OCI-LY3 (cell line): ENCODE data around the gene GOLGA6L10.
"Not testable (repeated sequence)": the region's sequence is repeated elsewhere in the genome, so short reads cannot be mapped to it uniquely, and the experiment has no call there.

Experiments
- H2AFZ ChIP-seq: fragments of 200-600, 300-600 bp; shearing (Covaris generic); 2 replicates; pipeline ENCODE4 v1.6.0; 2014; ENCODE audit warnings: antibody characterized with exemption, low read depth, low read length
- H3K27ac ChIP-seq: fragments of 200-600, 300-600 bp; sonication (generic); 2 replicates; pipeline ENCODE4 v1.5.1; 2014; ENCODE audit warnings: mild to moderate bottlenecking, low read length, moderate library complexity, mixed read lengths
- H3K27me3 ChIP-seq: fragments of 200-600, 300-600 bp; sonication (generic); 2 replicates; pipeline ENCODE4 v1.6.1; 2014; ENCODE audit warnings: low read depth, low read length, mixed read lengths
- H3K36me3 ChIP-seq: fragments of 200-600, 300-600 bp; sonication (generic); replicated peaks from 2 replicates; pipeline ENCODE3; 2014; ENCODE audit warnings: low read depth, low read length, mixed read lengths
- H3K4me1 ChIP-seq: fragments of 300-600, 200-600 bp; sonication (generic); 2 replicates; pipeline ENCODE4 v1.6.1; 2014; ENCODE audit warnings: low read length, mixed read lengths
- H3K4me2 ChIP-seq: fragments of 200-600, 300-600 bp; sonication (generic); 2 replicates; pipeline ENCODE4 v1.6.1; 2014; ENCODE audit warnings: low read length, mixed read lengths
- H3K4me3 ChIP-seq: fragments of 300-600, 200-600 bp; sonication (generic); 2 replicates; pipeline ENCODE4 v1.5.1; 2014; ENCODE audit warnings: antibody characterized with exemption, mild to moderate bottlenecking, low read length, moderate library complexity
- H3K79me2 ChIP-seq: fragments of 300-600, 200-600 bp; shearing (Covaris generic); 2 replicates; pipeline ENCODE4 v1.6.1; 2014; ENCODE audit warnings: mild to moderate bottlenecking, low read length, mixed read lengths
- H3K9ac ChIP-seq: fragments of 300-600, 200-600 bp; shearing (Covaris generic); 2 replicates; pipeline ENCODE4 v1.6.0; 2014; ENCODE audit warnings: mild to moderate bottlenecking, low read length, moderate library complexity
- H3K9me3 ChIP-seq: fragments of 200-600, 300-600 bp; shearing (Covaris generic); 2 replicates; pipeline ENCODE4 v1.6.1; 2014; ENCODE audit warnings: low read length, mixed read lengths; ENCODE audit not compliant: insufficient read depth
- H4K20me1 ChIP-seq: fragments of 200-600, 300-600 bp; sonication (generic); 2 replicates; pipeline ENCODE4 v1.6.1; 2016; ENCODE audit warnings: low read length, mixed read lengths; ENCODE audit not compliant: insufficient read depth
- EZH2phosphoT487 ChIP-seq: fragments of 200-600 bp; shearing (Covaris generic); IDR thresholded peaks from 2 replicates; pipeline ENCODE4 v1.6.1; 2018; ENCODE audit warnings: antibody characterized with exemption, mixed run types, low read depth
- TF ChIP-seq, protein P1 (sequence below): fragments of 200-600, 300-600 bp; sonication (generic); IDR thresholded peaks from 2 replicates; pipeline ENCODE4 v1.5.1; 2014; ENCODE audit warnings: antibody characterized with exemption, low read length, low read depth

Gene GOLGA6L10

DNA sequence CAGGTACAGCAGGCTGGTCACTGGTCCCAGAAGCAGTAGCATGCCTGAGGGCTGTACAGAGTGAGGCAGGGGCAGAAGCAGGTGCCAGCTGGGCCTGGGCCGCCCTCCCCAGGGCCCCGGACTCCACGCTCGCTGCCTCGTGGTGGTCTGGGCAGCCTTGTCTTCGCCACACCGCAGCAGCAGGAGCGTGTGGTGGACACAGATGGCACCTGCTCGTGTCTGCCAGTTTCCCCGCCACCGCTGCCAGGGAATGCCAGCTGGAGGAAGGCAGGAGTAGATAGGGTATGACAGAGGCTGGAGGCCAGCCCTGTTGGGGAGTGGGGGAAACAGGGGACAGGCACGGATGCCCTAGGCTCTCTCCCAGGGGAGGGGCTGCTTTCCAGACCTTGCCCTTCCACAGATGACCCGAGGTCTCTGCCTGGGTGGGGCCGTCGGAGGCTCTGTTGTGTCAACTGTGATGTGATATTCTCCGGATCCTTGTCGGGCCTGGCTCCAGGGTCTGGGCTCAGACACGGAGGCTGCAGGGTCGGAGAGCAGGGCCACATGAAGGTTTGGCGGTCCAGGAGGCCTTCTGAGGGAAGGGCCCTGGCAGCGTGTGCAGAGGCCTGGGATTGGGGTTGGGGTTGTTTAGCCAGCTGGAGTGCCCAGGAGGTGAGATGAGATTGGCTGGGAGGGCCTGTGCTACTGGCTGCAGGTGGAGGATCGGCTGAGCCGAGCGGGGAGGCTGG is 33.6 kb downstream of the GOLGA6L10 start:
- no peak overlapping the region for H3K9ac ChIP-seq
- H3K27ac ChIP-seq: no peak overlapping the region
- peaks cover 2% of the 10 kb centered on the region; the same call in 1 of the 2 replicates for H3K27me3 ChIP-seq
- H2AFZ ChIP-seq: no peak overlapping the region
- H3K79me2 ChIP-seq: no peaks in the 10 kb centered on the region
- H3K4me3 ChIP-seq: no peak overlapping the region
- no peak overlapping the region for H3K4me2 ChIP-seq
- TF ChIP-seq EZH2phosphoT487: no peak
- TF ChIP-seq, protein P1, sequence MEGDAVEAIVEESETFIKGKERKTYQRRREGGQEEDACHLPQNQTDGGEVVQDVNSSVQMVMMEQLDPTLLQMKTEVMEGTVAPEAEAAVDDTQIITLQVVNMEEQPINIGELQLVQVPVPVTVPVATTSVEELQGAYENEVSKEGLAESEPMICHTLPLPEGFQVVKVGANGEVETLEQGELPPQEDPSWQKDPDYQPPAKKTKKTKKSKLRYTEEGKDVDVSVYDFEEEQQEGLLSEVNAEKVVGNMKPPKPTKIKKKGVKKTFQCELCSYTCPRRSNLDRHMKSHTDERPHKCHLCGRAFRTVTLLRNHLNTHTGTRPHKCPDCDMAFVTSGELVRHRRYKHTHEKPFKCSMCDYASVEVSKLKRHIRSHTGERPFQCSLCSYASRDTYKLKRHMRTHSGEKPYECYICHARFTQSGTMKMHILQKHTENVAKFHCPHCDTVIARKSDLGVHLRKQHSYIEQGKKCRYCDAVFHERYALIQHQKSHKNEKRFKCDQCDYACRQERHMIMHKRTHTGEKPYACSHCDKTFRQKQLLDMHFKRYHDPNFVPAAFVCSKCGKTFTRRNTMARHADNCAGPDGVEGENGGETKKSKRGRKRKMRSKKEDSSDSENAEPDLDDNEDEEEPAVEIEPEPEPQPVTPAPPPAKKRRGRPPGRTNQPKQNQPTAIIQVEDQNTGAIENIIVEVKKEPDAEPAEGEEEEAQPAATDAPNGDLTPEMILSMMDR: no peak
- no peaks in the 10 kb centered on the region for H3K36me3 ChIP-seq
- H3K4me1 ChIP-seq: no peaks in the 10 kb centered on the region
- H3K9me3 ChIP-seq: no peaks in the 10 kb centered on the region
- no peaks in the 10 kb centered on the region for H4K20me1 ChIP-seq

DNA sequence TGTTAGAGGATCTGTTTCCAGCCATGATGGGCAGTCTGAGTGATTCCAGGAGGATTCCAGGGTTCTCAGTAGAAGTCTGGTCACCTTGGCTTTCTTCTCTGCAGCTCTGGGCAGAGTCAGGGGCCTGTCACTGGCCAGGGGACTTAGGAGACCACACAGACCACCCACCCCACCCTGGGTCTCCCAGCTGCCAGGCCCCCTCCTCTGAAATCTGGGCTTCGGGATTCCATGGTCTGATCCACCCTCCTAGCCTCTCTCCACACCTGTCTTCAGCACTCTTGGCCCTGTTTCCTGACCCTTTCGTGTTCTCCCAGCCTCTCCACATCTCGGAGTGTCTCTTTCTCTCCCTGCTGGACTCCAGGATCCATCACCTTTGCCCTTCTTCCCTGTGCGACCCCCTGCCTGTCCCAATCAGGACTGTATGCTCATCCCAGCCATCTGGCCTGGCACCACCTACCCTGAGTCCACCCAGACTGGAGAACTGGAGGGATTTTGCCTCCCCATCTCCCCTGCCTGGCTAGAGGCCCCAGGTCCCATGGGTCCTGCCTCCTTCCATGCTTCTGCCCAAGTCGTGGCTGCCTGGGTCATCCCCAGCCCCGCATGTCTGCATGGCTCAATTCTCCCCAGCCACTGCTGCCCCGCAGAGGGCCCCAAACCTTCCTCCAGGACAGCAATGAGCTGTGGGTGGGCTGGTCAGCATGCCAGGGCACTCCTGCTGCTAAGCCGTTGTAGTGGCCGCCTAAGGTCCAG is 34.3 kb downstream of the GOLGA6L10 start:
- TF ChIP-seq, protein P1: no peak
- no peak for TF ChIP-seq EZH2phosphoT487
- no peak overlapping the region for H3K27ac ChIP-seq
- H3K4me2 ChIP-seq: no peak overlapping the region
- H3K9ac ChIP-seq: no peak overlapping the region
- H3K4me3 ChIP-seq: no peak overlapping the region
- H3K4me1 ChIP-seq: no peaks in the 10 kb centered on the region
- H2AFZ ChIP-seq: no peak overlapping the region
- H3K9me3 ChIP-seq: no peaks in the 10 kb centered on the region
- peaks cover 7% of the 10 kb centered on the region; the same call in 1 of the 2 replicates for H3K27me3 ChIP-seq
- no peaks in the 10 kb centered on the region for H3K79me2 ChIP-seq
- H3K36me3 ChIP-seq: no peaks in the 10 kb centered on the region
- H4K20me1 ChIP-seq: no peaks in the 10 kb centered on the region

DNA sequence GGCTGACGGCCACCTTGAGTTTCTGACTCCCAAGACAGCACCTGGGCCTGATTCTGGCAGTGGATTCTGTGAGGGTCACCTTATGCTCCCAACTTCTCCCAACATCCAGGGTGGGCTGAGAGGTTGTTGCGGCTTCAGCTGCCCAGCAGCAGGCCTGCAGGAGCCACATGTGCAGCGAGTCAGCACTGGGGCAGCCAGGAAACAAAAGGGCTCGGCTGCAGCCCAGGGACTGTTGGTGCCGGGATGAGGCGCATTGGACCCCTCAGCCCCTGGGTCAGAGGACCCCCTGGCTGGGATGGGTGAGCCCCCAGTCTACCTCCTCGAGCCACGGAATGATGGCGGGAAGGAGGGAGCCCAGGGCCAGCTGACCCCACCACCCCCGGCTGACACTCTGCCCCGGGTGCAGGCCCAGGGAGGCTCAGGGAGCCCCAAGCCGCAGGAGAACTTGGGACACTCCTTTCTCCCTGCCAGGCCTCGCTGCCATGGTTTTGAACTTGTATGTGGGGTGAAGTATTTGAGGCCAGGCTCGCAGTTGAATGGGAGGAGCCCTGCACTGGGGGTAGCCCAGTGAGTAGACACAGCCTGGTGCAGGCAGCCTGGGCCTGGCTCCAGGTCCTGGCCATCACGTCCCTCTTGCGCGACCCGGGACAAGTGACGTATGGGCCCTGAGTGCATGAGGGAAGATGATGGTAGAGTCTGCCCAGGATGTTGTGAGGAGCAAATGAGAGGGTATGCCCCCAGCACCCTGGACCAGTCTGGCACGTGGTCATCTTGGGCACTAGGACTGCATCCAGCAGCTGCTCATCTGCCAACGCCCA is 35.1 kb downstream of the GOLGA6L10 start:
- not testable (repeated sequence) for H2AFZ ChIP-seq, H3K36me3 ChIP-seq, H3K27me3 ChIP-seq, H4K20me1 ChIP-seq, H3K9me3 ChIP-seq, H3K79me2 ChIP-seq, H3K27ac ChIP-seq, H3K4me2 ChIP-seq, H3K9ac ChIP-seq, H3K4me3 ChIP-seq, H3K4me1 ChIP-seq

DNA sequence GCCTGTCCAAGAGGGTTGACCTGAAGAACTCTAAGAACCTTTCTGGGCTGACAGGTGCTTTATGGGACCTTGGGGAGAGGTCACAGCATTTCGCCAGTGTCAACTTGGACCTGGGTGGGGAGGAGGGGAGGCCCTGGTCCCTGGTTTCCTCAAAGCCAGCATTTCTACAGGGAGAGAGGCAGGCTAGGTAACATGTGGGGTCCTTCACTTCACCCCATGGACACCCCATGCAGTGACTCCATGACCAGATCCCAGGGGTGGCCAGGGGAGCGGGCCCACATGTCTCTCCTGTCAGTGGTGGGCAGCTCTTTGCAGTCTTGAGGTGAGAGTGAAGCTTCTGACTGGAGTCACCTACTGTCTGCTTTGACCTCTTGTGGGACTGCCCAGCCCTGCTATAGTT is 35.8 kb downstream of the GOLGA6L10 start:
- H3K4me2 ChIP-seq: no peak overlapping the region
- no peak overlapping the region for H3K27ac ChIP-seq
- H3K9me3 ChIP-seq: no peaks in the 10 kb centered on the region
- no peaks in the 10 kb centered on the region for H3K36me3 ChIP-seq
- no peak overlapping the region for H3K9ac ChIP-seq
- H3K27me3 ChIP-seq: peaks cover 7% of the 10 kb centered on the region; the same call in 1 of the 2 replicates
- no peak overlapping the region for H3K4me3 ChIP-seq
- H3K4me1 ChIP-seq: no peaks in the 10 kb centered on the region
- TF ChIP-seq, protein P1: no peak
- TF ChIP-seq EZH2phosphoT487: no peak
- H4K20me1 ChIP-seq: no peaks in the 10 kb centered on the region
- H2AFZ ChIP-seq: no peak overlapping the region
- H3K79me2 ChIP-seq: no peaks in the 10 kb centered on the region
